ENCODE data around the gene CYP3A7. TPM values are rescaled to one million over a fixed set of nuclear protein-coding genes. Genes with fewer than 3 reads are reported as not detected.
A peak's percentile ranks its signal among the peaks of the same experiment; 100 is the strongest.
"Not testable (repeated sequence)": the region's sequence is repeated elsewhere in the genome, so short reads cannot be mapped to it uniquely, and the experiment has no call there.

The CYP3A7 gene
- total RNA-seq, 1 experiment from 2014 or later, result not detected

DNA sequence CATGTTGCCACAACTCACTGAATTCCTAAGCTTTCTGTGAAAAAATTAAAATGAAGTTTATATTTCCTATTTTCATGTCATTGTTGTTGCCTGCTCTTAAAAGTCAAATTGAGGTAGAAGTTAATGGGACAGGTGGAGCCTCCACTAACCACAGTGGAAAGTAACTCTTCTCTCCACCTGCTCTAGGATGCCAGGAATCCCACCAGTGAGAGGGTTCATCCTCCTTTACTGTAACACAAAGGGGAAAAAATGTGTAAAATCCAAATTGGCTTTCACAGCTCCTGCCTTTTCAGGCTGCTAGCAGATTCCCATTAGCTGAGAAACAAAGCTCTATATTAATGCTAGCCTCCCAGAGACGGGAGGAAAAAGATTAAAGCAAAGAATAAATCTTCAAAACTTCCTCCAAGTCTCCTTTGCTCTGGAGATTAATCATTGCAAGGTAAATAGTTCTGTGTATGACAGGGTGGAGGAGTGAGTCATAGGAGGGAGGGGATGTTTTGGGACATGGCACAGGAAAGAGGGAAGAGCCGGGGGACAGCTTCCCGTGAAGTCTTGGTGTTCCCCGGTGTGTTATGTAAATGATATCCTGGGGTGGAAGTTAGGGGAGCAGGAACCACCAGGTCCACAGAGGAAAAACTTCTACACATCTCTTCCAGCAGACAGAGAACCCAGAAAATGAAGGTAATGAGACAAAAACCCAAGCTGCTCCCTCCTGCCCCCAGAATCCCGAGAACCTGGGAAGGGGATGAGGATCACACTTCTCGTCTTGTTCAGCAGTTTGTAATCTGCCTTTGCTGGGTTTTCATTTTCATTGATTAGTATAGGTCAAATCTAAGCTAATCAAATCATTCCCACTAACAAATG is 35.9 kb downstream of the CYP3A7 start:
- ATAC-seq, result peak; percentile 67
- H3K36me3 Mint-ChIP-seq; H3K4me3 Mint-ChIP-seq; DNase-seq (ENCODE audit: low spot score); CTCF ChIA-PET; H3K27ac Mint-ChIP-seq; POLR2A ChIA-PET; H3K9me3 Mint-ChIP-seq; H3K27me3 Mint-ChIP-seq (ENCODE audit: low read depth): not testable (repeated sequence)
- H3K4me1 Mint-ChIP-seq, result peaks cover 18% of the 10 kb centered on the region

DNA sequence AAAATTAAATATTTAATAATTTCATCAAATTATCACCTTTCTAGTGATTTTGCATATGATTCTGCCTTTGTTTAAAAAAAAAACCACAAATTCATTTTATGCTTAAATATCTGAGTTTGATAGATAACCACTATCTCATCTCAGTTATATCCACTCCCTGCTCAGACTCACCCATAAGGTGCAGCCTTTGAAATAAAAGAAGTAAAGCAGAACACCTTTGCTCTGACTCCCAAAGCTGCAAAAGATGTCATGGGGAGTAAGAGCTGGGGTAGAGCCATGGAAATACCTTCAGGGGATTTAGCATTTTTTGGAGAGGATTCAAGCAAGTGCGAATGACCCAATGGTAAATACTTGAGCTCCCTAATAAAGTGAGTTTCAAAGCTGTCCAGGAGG is 40.1 kb downstream of the CYP3A7 start:
- Mint-ChIP-seq H3K9me3 (peaks cover 15% of the 10 kb centered on the region), H3K27ac (no peak overlapping the region), H3K4me3 (no peak overlapping the region), H3K36me3 (no peaks in the 10 kb centered on the region), H3K4me1 (peaks cover 31% of the 10 kb centered on the region), H3K27me3 (ENCODE audit: low read depth) (peaks cover under 1% of the 10 kb centered on the region; the same call in 1 of the 2 replicates)
- ATAC-seq, result no peak
- DNase-seq (ENCODE audit: low spot score), result no peak
- CTCF ChIA-PET, result no interaction called here
- POLR2A ChIA-PET, result no interaction called here
- TF ChIP-seq ZNF512 (CRISPR knock-in tag; IDR thresholded peaks at IDR 0.05; ENCODE audit: borderline replicate concordance), result no peak
- TF ChIP-seq, protein P1, sequence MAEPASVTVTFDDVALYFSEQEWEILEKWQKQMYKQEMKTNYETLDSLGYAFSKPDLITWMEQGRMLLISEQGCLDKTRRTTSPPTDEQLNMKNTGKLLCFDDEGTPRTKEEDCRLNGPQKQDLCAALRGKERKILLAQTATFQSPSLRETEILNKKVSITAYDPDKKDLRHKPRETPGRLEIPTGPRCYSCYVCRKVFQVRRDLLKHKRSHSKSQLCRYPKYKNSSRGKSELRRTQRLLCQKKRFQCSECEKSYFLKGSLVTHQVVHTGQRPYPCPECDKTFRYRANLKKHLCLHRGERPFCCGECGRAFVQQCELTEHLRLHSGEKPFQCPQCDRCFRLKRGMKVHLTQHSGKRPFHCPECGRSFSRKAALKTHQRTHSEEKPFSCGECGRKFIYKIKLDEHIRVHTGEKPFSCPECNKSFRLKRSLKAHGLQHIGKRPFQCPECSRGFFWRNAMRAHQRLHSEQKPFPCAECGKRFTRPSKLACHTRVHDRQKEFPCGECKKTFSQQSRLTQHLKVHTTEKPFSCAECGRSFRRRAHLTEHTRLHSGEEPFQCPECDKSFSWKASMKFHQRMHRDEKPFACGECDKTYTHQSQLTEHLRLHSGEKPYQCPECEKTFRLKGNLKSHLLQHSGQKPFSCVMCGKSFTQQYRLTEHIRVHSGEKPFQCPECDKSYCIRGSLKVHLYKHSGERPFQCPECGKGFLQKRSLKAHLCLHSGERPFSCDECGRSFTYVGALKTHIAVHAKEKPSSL (CRISPR knock-in tag; conservative IDR thresholded peaks at IDR 0.05), result no peak
- TF ChIP-seq, protein P2, sequence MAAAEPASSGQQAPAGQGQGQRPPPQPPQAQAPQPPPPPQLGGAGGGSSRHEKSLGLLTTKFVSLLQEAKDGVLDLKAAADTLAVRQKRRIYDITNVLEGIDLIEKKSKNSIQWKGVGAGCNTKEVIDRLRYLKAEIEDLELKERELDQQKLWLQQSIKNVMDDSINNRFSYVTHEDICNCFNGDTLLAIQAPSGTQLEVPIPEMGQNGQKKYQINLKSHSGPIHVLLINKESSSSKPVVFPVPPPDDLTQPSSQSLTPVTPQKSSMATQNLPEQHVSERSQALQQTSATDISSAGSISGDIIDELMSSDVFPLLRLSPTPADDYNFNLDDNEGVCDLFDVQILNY (CRISPR knock-in tag; IDR thresholded peaks at IDR 0.05), result no peak
- TF ChIP-seq, protein P3, sequence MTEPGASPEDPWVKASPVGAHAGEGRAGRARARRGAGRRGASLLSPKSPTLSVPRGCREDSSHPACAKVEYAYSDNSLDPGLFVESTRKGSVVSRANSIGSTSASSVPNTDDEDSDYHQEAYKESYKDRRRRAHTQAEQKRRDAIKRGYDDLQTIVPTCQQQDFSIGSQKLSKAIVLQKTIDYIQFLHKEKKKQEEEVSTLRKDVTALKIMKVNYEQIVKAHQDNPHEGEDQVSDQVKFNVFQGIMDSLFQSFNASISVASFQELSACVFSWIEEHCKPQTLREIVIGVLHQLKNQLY (CRISPR knock-in tag; IDR thresholded peaks at IDR 0.05), result no peak
- no peak for TF ChIP-seq ZNF281 (CRISPR knock-in tag; IDR thresholded peaks at IDR 0.05)
- TF ChIP-seq ZSCAN18 (CRISPR knock-in tag; IDR thresholded peaks at IDR 0.05), result no peak
- TF ChIP-seq, protein P4, sequence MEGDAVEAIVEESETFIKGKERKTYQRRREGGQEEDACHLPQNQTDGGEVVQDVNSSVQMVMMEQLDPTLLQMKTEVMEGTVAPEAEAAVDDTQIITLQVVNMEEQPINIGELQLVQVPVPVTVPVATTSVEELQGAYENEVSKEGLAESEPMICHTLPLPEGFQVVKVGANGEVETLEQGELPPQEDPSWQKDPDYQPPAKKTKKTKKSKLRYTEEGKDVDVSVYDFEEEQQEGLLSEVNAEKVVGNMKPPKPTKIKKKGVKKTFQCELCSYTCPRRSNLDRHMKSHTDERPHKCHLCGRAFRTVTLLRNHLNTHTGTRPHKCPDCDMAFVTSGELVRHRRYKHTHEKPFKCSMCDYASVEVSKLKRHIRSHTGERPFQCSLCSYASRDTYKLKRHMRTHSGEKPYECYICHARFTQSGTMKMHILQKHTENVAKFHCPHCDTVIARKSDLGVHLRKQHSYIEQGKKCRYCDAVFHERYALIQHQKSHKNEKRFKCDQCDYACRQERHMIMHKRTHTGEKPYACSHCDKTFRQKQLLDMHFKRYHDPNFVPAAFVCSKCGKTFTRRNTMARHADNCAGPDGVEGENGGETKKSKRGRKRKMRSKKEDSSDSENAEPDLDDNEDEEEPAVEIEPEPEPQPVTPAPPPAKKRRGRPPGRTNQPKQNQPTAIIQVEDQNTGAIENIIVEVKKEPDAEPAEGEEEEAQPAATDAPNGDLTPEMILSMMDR (IDR thresholded peaks at IDR 0.05), result no peak
- TF ChIP-seq, protein P5, sequence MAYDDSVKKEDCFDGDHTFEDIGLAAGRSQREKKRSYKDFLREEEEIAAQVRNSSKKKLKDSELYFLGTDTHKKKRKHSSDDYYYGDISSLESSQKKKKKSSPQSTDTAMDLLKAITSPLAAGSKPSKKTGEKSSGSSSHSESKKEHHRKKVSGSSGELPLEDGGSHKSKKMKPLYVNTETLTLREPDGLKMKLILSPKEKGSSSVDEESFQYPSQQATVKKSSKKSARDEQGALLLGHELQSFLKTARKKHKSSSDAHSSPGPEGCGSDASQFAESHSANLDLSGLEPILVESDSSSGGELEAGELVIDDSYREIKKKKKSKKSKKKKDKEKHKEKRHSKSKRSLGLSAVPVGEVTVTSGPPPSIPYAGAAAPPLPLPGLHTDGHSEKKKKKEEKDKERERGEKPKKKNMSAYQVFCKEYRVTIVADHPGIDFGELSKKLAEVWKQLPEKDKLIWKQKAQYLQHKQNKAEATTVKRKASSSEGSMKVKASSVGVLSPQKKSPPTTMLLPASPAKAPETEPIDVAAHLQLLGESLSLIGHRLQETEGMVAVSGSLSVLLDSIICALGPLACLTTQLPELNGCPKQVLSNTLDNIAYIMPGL (CRISPR knock-in tag; IDR thresholded peaks at IDR 0.05), result no peak
- no peak for TF ChIP-seq CREM (CRISPR knock-in tag; IDR thresholded peaks at IDR 0.05)
- no peak for TF ChIP-seq ZNF532 (CRISPR knock-in tag; IDR thresholded peaks at IDR 0.05; ENCODE audit: borderline replicate concordance)
- no peak for TF ChIP-seq ETV6 (CRISPR knock-in tag; IDR thresholded peaks at IDR 0.05)
- no peak for TF ChIP-seq ZNF671 (CRISPR knock-in tag; IDR thresholded peaks at IDR 0.05)

All from WTC11 (cell line).